HCT116 (cell line): Measurements from ENCODE around the gene AACS. TPM values are rescaled to one million over a fixed set of nuclear protein-coding genes. Genes with fewer than 3 reads are reported as not detected.

ENCODE experiments used
- total RNA-seq: library from RNA; stranded (reverse); gene quantifications from one replicate; pipeline ENCODE4 v1.2.1, GENCODE V29; 2021; ENCODE audit not compliant: unreplicated experiment

AACS gene
- total RNA-seq, 1 experiment from 2014 or later: 16.0 TPM

Other genes starting within 250 kb of the AACS start
- gene SCARB1, start 201.6 kb upstream of the AACS start, total RNA-seq: 95.5 TPM
- 1,259 TPM for gene UBC, start 150.8 kb upstream of the AACS start, total RNA-seq
- 42.6 TPM for gene DHX37, start 76.3 kb upstream of the AACS start, total RNA-seq
- gene BRI3BP, start 71.8 kb upstream of the AACS start, total RNA-seq: 40.1 TPM
- gene TMEM132B, start 121.0 kb downstream of the AACS start, total RNA-seq: 2.5 TPM